Gastrocnemius medialis (tissue), 4 donors: ENCODE measurements around the gene LPIN1.

Source experiments
- CTCF ChIP-seq, 5 experiments: fragments of 450-650 bp in 3 of 5; fragments of 200-600 bp in 2 of 5; sonication (generic) in 2 of 5; IDR thresholded peaks in 4 of 5; conservative IDR thresholded peaks in 1 of 5; 1 replicate in 4 of 5; 2 replicates in 1 of 5; pipeline ENCODE4 v1.5.1; 2016 to 2019; ENCODE audit warnings: antibody characterized with exemption in 5 of 5, mild to moderate bottlenecking in 3 of 5, moderate library complexity in 3 of 5
- POLR2A ChIP-seq, 2 donors: fragments of 450-650 bp; IDR thresholded peaks; one replicate each; pipeline ENCODE4 v1.6.1; 2017; ENCODE audit warnings: antibody characterized with exemption in 2 of 2, mild to moderate bottlenecking in 2 of 2, moderate library complexity in 2 of 2

GRCh38 chr2:11710210-11710609 lies 36.2 kb upstream of the LPIN1 start:
- TF ChIP-seq CTCF (IDR thresholded peaks at IDR 0.05 in 4 of 5, conservative IDR thresholded peaks at IDR 0.05 in 1 of 5) (no peak), POLR2A (IDR thresholded peaks at IDR 0.05) (no peak)
